CD4-positive, alpha-beta T cell treated with Interleukin-10 for 1 hour (primary cell): ENCODE data around the gene PAX7.
"Not testable (repeated sequence)": the region's sequence is repeated elsewhere in the genome, so short reads cannot be mapped to it uniquely, and the experiment has no call there.

ENCODE experiments used
- DNase-seq: peaks from one replicate; pipeline ENCODE4 v3.0.0-alpha.2; 2020

PAX7 gene

DNA sequence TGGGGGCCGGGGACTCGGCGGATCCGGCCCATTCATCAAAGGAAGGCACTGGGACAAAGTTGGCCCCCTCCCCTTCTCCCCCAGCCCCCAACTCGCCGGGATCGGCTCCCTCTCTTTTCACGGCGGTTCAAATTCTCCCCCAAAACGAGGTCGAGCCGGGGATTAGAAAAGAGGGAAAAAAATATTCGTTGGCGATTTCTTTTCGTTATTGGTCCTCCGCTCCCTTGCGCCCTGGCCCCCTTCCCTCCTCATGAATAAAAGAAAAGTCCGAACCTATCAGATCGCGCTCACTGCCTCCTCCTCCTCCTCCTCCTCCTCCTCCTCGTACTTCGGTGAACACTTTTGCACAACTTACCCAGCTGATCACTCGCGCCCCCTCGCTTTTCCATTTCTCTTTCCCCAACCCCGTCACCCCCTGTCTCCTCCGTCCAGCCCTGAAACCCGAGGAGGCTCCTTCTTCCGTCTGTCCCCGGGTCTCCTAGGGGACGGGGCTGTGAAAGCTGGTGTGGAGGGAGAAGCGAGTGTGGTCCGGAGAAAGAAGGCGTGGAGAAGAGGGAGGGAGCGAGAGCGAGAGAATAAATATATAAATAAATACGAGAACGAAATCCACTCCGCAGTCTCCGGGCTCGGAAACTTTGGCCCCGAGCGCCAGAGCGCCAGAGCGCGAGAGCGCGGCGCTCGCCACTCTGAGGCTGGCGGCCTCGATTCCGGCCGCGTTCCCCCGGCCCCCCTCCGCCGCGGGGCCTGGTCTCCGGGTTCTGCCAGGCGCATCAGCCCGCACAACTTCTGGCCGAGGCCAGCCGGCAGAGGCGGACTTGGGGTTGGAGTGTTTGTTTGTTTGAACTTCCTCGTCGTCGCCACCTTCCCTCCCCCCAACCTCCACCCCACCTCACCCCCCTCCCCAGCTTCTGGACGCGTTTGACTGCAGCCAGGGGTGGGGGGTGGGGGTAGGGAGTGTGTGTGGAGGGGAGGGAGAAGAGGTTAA is at the start of gene PAX7:
TSS of gene PAX7 (plus strand) at position 336 of the 985 bp plus-strand sequence. CDS start 758 bp downstream, outside the sequence.
- no peak for DNase-seq

DNA sequence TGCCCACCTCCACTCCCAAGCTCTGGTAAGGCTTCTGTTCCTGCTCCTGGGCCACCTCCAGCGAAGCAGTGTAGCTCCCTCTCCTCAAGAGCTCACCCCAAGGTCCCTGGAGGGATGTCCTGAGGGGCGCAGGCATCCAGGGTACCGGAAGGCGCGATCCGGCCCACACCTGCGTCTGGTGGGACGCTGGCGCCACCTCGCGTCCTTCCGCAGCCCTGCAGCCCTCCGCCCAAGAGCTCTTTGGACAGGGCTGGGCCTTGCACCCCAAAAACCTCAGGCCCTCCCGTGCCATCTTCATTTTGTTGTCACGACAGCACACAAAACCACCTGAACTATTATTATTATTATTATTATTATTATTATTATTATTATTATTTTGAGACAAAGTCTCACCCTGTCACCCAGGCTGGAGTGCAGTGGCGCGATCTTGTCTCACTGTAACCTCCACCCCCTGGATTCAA is 49.2 kb upstream of the PAX7 start:
- peak; percentile 4 for DNase-seq

DNA sequence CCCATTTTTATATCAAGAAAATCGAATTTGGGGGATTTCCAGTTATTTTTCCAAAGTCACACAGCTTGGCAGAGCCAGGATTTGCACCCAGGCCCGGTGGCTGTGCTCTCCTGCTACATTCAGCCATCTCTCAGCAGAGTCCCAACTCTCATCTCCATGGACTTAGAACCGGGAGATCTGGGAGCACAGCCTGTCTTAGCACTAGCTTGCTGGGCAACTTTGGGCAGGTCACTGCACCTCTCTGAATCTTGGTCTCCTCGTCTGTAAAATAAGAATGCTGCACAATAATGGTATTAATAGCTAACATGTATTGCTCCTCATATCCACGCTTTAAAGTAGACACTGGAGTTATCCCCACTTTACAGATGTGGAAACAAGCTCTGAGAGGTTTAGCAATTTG is 47.8 kb upstream of the PAX7 start:
- DNase-seq: no peak

DNA sequence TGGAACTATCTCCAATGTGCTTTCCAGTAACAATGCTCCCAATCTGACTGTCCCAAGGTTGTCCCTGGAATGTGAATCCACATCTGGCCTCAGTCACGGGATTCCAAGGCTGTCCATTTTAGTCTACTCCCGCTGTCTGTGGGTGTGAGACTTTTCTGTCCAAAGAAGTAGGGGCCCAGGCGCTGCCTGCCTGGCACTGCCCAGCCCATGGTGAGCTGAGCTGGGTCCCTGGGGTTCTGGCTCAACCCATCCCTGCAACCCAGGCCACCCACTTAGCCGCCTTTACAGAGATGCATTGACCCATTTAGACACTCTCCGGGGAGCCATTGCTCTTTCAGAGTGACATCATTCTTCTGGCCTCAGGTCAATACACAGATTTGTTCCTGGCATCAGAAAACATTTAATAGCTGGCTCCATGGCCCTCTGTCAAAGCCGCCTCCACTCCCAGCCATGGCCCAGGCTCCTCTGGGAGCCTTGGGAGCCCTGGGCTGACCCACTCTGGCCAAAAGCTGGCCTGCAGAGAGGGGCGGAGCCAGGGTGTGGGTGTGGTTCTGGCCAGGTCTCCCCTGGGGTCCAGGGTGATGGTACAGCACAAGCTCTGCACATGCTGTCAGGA is 47.2 kb upstream of the PAX7 start:
- no peak for DNase-seq

DNA sequence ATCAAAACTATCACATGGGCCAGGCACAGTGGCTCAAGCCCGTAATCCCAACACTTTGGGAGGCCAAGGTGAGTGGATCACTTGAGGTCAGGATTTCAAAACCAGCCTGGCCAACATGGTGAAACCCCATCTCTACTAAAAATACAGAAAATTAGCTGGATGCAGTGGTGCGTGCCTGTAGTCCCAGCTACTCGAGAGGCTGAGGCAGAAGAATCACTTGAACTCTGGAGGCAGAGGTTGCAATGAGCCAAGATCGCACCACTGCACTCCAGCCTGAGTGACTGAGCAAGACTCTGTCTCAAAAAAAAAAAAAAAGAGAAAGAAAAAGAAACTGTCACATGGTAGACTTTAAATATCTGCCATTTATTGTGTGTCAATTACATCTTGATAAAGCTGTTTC is 44.6 kb upstream of the PAX7 start:
- DNase-seq: not testable (repeated sequence)

DNA sequence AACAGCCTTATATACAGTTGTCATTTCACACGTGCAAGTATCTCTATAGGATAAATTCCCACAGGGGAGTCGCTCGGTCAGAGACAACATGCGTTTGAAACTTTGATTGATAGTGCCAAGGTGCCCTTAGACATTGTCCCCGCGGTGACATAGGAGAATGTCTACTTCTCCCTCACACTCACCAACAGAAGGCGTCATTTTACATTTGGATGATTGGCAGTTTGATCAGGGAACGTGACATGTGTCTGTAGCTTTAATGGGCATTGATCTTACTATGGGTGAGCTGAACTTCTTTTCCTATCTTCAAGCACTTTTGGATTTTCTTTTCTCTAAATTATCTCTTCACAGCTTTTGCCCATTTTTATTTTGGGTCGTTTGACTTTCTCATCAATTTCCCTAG is 42.6 kb upstream of the PAX7 start:
- no peak for DNase-seq

DNA sequence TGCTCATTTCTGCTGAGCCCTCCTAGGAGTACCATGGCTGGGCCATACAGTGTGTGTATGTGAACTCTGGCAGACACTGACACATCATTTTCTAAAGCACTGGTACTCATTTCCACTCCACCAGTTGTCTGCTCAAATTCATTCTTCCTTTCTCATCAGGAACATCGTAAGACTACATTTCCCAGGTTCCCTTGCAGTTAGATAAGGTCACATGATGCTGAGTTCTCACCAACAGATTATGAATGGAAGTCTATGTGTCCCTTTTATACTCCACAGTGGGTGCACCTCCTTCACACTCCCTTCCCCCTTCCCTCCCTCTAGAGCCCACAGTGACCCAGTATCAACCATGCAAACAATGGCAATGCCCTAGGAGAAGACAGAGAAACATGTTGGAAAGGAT is 38.3 kb upstream of the PAX7 start:
- DNase-seq: no peak

DNA sequence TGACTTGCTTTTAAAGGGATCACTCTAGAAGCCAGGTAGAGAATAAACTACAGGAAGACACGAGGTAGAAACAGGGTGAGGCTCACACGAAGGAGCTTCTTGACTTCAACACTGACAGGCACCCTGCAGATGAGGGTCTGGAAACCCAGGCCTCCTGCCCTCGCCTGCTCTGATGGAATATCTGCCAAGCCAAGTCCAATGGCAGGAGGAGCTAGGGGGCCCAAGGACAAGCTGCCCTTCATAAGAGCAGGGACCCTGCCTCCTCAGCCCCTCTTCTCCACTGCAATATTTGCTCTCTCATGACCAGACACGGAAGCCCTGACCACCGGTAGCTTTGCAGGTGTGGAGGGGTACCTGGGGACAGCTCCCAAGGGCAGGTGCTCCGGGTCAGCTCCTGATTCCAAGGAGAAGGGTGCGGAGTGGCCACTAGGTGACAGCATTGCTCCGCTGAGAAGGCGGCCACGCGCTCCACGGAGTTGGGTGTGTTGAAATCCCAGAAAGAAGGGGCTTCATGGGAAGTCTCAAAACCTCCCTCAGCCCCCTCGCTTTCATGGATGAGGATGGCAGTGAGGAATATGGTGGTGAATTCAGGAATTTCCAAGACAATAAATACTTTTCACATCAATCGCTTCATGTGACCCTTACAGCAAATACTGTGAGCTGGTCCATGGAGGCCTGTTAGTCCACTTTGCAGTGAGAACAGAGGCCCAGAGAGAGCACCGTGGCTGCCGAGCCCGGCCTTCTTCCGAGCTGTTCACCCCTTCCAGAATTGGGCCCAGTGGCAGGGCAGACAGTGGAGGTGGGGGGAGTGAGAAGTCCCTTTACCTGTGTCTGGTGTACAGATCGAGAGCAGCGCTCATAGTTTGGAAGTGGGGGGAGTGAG is 33.2 kb upstream of the PAX7 start:
- DNase-seq: peak; percentile 34

DNA sequence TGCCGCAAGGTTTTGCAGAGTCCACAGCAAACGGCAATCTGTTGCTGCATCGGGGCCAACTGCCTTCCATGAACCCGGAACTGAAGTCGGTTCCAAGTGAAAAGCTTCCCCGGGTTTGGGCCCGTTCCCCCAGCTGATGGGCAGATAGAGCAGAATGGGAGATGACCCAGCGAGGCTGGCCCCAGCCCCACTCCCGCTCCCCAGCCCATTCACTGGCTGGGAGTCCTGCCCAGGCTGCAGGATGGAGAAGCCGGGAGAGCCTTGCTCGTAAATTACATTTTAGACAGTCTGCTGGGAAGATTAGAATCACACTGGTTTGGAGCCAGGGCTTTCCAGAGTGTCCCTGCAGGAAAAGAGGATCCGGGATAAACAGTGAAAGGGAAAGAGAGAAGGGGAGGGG is 31.6 kb upstream of the PAX7 start:
- no peak for DNase-seq

DNA sequence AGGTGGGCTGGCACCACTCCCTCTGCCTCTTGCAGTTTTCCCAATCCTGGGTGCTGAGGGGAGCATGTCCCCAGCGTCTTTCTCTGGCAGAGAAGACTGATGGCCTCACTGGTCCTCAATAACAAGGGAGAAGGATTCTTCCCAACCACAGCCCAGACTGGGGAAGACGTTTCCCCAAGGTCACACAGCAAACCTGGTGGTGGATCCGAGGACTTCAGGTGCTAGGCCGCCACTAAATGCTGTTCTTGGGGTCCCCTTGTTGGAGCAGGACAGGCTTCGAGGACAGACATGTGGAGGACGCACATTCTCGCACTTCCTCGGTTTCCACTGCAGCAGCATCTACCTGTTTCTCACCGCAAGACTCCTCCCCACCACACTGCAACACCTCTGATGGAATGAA is 30.9 kb upstream of the PAX7 start:
- DNase-seq: no peak

DNA sequence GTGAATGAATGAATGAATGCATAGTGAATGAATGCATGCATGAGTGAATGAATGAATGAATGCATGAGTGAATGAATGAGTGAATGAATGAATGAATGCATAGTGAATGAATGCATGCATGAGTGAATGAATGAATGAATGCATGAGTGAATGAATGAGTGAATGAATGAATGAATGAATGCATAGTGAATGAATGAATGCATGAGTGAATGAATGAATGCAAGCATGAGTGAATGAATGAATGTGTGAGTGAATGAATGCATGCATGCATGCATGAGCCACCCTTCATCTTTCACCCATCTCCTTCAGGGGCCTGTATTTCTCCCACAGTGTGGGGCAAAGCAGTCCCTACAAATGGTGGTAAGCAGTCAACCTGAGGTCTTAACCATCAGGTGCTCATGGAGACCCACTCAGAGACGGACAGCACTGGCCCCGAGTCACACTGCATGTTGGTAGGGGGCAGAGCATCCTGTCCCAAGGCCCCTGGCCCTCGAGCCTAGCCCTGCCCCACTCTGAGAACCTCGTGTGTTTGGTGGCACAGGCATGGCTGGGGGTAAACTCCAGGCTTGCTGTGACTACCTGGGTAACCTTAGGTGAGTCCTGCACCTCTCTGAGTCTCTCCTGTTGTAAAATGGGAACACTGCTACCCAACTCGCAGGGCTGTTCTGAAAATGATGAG is 28.0 kb upstream of the PAX7 start:
- DNase-seq: no peak

DNA sequence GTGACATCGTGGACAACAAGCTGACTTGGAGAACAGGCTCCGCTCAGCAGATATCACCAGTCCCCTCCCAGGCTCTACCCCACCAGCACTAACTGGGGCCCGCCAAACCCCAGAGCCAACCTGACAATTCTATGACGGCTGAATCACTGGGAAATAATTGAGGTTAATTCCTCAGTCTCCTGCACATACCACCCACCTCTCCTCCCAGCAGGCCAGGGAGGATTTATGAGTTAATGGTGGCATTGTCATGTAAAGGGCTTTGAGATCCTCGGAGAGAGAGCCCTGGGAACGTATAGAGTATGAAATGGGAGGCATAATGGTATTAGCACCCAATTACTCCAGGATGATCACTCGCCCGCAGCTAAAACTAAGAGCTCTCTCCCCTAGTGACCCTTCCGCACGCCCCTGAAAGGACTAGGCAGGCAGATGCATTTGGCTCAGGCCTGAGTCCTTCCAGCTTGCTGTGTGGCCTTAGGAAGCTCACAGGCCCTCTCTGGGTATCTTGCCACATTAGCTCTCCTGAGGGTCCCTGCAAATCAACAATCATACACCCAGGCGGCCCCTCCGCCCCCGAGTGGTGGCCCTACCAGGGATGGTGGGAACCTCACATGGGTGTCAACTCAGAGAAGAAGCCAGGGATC is 27.3 kb upstream of the PAX7 start:
- no peak for DNase-seq

DNA sequence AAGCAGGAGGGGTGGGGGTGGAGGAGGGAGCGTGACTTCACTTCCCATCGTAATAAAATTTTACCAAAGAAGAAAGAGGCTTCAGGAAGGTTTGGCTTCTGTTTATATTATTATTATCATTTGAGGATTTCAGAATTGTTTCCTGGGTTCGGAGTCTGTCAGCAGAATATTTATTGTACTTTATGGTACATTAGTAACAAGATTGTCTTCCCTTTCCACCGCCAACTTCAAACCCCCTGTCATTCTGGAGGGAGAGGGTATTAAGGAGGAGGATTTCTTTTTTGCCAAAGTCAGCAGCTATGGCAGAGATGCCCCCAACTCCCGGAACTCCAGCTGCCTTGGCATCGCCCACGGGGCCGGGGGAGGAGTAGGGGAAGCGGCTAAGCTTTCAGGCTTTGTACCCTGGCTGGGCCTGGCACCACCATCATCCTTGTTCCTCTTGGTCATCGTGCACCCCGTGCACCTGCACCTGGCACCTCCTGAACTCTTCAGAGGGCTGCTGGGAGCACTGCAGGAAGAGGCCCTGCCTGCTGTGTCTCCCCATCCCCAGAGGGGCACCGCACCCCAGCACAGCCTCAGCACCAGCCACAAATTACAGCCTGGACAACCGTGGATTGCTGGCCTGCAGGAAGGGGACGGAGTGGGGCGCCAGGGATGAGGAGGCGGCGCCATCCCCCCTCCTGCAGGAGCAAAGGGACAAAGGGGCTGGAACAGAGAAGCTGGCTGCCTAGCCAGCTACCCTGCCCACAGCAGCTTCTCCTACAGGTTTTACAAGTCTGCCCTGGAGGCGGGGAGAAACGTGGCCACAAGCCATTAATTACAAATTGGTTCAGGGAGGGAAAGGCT is 24.0 kb upstream of the PAX7 start:
- no peak for DNase-seq

DNA sequence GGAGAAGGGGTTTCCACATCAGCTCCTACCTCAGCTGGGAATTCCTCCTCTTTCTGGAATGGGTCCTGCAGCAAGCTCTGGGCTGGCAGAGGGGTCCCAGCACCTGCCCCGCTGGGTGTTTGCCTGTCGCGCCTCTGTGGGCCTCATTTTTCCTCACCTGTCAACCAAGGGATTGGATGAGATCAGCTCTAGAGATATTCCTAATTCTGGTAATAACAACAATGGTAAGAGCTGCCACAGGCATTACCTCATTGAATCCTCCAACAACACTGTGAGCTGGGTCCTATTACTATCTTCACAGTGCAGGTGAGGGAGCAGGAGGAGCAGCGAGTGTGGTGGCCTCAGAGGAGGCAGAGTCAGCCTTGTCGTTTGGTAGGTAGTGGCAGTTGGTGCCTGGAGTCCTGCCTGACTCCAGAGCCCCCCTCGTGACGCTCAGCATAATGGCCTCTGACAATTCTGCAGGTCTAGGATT is 23.3 kb upstream of the PAX7 start:
- DNase-seq: no peak

DNA sequence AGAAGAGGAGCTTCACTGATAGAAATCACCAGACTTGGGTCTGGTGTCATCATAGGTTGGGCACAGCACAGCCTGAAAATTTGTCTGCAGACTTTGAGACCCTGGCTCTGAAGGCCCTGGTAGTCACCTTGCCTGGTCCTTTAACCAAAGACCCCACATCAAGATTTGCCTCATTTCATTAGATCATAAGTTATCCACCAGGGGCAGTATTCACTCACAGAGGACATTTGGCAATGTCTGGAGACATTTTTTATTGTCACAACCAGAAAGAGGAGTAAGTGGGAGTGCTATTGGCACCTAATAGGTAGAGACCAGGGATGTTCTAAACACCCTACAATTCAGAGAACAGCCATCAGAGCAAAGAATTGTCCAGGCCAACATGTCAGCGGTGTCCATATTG is 22.1 kb upstream of the PAX7 start:
- DNase-seq: no peak

DNA sequence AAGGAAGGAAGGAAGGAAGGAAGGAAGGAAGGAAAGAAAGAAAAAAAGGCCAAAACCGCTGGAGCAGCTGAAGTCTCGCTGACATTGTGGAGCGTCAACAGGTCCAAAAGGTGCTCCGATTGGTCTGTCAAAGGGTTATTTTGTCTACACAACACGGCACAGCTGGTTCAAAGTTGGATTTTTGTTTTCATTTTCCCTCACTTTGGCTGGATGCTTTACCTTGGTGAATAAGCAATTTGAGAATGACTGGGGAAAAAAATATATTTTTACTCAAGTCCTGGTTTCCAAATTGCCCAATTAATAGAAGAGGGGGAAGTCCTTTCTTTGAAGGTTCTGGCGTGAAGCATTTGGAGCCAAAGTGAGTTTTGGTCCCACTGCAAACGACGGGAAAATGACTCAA is 19.3 kb upstream of the PAX7 start:
- DNase-seq: no peak

DNA sequence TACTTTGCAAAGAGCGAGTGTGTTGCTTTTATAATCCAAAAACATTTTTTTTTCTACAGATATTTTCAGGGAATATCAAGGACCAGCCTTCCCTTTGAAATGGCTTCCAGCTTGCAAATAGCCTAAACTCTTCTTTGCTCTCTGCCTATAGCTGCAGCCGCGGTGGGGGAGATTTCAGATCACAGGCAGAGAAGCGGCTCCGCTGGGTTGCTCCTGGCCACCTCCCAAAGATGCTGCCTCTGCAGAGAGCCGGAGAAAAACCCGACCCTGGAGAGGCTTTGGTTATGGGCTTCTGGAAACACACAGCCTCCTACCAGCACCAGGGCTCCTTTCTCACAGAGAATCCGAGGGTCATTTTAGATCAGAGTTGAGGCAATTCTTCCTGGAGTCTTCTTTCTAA is 18.6 kb upstream of the PAX7 start:
- no peak for DNase-seq

DNA sequence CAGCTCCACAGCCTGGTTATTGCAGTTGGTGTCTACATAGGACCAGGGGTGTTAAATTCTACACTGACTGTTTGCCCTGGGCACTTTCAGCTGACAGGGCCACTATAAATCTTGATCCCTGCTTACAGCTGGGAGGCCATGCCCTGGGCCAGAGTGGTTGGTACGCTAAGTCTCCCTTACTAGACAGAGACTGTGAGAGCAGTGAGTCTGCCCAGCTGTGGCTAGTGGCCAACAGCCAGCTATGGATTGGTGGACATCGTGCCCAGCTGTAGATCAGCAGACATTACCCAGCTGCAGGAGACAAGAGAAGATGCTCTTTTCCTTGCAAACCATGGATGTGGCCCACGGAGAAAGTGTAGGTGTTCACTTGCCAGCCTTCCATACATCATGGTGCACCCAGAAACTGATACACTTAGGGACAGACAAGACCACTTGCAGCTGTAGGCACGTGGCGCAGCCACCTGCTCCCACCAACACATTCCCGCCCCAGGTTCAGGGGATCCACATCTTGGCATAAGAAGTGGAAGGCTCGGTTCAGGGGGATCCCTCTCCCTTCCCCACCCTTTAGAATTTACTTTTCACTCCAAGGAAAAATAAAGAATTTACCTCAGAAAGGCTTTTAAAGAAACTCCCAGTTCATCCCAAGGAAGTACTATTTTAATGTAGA is 16.4 kb upstream of the PAX7 start:
- DNase-seq: no peak

DNA sequence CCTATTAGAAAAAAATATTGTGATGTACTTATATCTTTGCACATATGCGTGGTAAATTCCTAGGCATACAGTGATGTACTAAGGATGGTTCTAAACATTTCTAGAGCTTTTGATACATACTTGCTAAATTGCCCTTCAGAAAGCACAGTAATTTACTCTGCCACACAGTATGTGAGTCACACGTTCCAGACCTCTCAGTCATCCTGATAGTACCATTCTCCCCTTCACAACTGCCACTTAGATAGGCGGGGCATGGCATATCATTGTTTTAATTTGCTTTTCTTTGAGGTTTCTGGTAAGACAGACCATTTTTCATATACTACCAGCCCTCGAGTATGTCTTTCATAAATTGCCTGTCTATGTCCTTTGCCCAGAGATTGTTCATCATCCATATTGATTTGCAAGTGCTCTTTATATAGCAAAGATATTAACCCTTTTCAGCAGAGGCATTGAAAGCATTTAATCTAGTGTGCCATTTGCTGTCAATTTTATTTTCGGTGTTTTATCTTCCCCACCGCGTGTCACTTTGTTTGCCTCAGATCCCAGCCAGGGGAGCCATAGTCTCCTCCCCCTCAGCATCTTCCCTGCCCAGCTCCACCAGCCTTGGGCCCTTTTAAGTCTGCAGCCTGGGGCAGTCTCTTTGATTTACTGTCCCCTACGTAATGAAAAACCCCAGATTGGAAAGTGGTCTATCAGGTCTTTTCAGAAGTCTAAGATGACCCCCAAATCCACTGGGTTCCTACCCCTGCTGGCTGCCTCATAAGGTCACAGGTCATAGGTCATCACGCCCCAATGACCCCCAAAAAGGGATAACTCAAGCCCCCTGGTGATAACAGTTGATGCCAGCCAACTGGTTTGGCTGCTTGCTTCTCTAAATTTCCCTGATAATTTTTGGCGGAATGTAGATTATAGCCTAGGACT is 11.8 kb upstream of the PAX7 start:
- no peak for DNase-seq
